ENCODE results near the gene C10orf120.

The C10orf120 gene

DNA sequence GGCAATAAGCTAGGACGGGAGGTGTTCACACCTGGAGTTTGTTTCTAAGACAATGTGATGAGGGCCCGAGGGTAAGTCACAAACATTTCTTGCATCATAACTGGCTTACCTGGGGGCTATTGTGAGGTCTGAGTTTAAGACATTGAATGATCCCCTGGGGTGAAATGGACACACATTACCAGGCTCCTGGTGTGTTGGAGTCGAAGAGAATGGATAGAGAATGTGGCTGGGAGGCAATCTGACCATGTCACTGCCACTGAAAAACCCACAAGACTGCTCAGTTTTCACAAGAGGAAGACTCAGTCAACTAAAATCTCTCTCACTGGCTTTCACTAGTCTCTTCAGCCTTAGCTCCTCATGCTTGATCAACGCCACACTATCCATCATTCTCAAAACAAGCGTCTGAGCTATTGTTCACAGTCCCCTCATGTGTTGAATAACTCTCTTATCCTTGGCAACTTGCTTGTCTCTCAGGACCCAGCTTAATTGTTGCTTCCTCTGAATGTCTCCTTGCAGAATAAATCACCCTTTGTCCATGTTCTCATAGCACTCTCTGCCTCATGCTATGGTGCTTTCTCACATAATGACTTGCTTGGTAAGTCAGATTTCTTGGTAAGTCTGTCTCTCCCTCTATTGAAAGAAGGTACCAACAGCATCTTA, at the start of gene C10orf120:
Gene C10orf120 (minus strand): TSS at position 51 of the 660 bp plus-strand sequence. CDS start 56 bp downstream, outside the sequence.
- no peak for DNase-seq

GRCh38 chr10:122748496-122748895, 48.9 kb upstream of the C10orf120 start:
- no peak for DNase-seq

- DNase-seq, result no peak
Observed at GRCh38 chr10:122746408-122746807, 46.8 kb upstream of the C10orf120 start.

- DNase-seq, result no peak
Observed at GRCh38 chr10:122744257-122744656, 44.6 kb upstream of the C10orf120 start.

DNA sequence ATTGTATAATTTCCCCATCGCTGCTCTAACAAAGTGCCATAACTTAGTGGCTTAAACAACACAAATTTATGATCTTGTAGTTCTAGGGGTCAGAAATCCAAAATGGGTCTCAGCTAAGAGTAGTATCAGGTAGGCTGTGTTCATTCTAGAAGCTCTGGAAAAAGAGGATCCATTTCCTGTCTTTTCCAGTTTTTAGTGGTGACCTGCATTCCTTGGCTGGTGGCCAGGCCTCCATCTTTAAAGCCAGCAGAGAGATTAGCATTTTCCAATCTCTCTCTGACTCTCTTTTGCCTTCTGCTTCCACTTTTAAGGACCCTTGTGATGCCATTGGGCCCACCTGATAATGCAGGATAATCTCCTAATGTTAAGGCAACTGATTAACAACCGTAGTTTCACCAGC, 41.0 kb upstream of the C10orf120 start:
- DNase-seq, result no peak

- DNase-seq, result no peak
Observed at GRCh38 chr10:122738031-122738430, 38.4 kb upstream of the C10orf120 start.

DNA sequence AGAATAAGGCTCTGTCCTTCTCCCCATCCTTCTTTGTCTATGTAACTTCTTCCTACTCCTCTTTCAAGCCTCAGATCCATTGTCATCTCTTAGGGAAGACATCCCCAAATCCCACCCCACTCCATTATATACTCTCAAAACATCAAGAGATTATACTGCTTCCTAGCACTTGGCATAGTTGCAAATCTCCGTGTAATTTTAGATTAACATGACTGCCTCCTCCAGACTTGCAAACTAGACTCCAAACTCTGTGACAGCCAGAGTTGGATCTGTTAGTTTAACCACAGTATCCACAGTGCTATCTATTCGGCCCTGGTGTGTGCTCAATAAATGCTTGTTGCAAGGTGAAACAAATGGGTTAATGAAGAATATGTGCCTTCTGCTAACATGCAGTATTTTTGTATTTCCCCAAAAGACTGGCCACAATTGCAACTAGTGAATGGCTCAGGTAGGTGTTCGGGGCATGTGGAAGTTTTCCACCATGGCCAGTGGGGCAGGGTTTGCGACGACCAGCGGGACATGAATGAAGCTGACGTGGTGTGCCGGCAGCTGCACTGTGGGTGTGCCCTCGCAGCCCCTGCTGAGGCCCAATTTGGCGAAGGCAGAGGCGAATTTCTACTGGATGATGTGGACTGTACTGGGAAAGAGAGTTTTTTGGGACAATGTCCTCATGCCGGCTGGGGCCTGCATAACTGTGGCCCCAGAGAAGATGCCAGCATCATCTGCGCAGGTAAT, 34.5 kb upstream of the C10orf120 start:
- DNase-seq, result no peak

DNA sequence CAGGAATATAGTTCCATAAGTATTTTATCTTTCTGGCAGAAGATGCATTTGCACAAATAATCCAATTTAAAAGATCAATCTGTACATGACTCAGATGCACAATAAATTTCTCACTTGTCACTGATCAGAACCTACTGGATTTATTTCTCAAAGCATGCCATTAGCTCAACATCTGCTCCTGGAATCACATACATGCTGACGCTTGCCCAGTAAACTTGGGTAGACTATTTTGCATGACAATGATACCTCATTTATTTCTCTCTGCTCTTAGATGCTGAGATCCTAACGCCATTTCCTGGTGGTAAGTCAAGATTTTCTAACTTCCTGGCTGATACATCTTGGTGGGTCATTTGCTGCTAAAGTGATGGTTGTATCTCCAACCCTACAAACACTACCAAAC, 33.8 kb upstream of the C10orf120 start:
- DNase-seq, result no peak

DNA sequence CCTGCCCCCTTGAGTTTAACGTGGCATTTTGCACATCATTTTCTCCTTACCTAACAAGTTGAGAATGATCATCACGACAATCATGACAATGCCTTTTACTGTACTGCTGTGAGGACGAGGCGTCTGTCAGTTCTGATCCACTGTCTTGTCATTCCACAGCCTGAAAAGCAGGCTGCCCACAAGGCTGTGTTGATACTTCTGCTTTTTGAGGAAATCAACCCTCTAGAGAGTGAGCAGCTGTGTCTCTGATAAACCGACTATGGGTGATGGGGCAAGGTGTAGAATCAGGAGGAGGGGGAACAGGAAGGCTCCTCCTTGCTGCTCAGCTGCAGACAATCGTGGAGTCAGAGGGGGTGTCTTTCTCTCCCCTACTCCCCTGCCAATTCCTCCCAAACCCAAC, 30.6 kb upstream of the C10orf120 start:
- no peak for DNase-seq

GRCh38 chr10:122729126-122729525, 29.5 kb upstream of the C10orf120 start:
- no peak for DNase-seq

- DNase-seq, result no peak
Observed at GRCh38 chr10:122727426-122727825, 27.8 kb upstream of the C10orf120 start.

DNA sequence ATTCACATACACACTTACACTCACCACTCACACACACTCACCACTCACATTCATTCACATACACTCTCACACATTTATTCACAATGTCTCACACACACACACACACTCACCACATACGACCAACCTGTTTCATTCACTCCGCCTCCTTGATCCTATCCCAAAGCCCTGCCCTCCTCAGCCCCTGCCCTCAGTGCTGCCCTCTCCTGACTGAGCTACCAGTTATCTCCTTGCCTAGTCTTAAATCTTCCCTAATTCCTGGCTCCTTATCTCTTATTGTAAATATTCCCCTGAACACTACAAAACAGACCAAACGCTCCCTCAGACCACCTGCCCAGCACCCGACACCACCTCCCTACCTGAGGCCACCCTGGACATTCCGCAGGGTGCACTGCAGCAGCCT, 26.1 kb upstream of the C10orf120 start:
- DNase-seq, result no peak

GRCh38 chr10:122725006-122725405, 25.4 kb upstream of the C10orf120 start:
- no peak for DNase-seq

DNA sequence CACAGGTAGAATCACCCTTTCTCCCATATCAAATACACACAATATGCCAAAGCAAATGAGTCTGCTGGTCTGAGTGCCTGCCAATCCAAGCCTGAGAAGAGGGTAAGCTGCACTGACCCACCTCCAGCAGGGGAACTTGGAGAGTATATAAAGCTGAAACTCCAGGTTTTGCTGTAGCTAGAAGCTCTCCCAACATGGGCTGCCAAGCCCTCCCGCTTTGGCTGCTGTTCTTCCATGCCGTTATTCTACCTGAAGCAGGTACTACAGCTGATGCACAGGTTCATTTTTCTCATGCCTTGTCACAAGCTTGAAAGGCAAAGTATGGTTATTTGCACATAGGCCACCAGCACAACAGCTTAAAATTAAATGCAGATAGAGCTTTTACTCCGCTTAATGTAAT, 21.5 kb upstream of the C10orf120 start:
- DNase-seq, result no peak

DNA sequence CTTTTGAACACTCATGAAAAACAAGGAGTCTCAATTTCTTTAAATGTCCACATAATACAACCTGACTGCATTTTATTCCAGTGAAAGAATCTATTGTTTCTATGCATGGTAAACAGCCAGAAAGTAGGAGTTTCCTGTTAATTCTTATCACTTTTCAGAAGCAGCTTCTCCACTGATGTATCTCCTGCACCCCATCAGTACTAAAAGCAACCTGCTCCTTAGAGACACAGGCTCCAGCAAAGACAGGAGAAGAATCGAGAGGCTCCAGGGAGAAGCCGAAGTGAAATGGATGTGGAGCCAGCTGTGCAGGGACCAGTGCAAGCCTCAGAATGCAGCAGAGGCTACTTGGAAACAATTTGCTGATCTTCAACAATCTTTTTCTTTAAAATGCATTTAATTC, 16.4 kb upstream of the C10orf120 start:
- DNase-seq, result no peak

- DNase-seq, result no peak
Observed at GRCh38 chr10:122715576-122715975, 15.9 kb upstream of the C10orf120 start.

DNA sequence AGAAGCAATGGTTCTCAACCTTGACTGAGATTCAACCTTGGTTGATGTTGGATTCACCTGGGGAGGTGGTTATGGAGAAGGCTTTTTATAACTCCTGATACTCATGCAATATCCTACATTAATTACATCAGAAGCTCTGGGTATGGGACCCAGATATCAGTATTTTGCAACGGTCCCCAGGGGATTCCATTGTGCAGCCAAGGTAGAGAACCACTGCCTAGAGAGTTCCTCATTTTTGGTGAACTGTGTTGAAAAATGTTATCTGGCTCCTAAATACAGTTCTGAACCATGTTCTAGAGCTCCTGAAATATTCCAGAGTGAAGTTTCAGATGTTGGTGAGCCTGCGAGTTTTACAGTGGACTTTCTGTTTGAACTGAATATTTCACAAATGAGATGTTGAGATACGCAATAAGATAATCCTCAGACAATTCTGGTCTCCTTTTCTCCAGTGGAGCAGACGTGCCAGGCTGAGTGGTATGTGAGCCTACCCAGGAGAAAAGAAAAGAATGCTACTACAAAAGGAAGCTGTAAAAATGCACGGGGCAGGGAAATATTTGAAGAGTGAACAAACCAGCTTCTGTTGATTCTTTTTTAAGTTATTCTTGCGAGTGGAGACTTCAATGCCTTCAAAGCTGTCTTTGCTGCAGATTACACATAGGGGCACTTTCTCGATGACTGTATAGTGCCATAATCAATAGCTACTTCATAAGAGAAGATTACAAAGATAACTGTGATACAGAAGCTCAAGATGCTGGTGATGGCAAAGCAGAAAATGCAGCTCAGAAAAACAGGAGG, 13.6 kb upstream of the C10orf120 start:
- DNase-seq, result no peak

DNA sequence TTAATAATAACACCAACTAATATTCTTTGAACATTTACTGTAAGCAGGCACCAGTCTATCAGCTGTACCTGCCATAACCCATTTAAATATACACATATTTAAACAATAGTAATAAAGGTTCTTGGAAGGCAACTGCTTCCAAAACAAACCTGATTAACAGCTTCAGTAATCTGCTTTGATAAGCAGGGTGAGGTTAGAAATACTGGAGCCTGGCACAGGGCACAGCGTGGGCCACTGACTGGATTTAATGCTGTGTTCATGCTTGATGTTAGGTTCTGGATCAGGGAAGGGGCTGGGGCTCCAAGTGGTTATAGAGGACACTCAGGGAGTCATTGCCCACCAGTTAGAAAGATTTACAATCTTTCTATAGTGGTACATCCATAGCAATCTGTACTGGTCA, 10.9 kb upstream of the C10orf120 start:
- no peak for DNase-seq

- DNase-seq, result no peak
Observed at GRCh38 chr10:122709971-122710370, 10.3 kb upstream of the C10orf120 start.

DNA sequence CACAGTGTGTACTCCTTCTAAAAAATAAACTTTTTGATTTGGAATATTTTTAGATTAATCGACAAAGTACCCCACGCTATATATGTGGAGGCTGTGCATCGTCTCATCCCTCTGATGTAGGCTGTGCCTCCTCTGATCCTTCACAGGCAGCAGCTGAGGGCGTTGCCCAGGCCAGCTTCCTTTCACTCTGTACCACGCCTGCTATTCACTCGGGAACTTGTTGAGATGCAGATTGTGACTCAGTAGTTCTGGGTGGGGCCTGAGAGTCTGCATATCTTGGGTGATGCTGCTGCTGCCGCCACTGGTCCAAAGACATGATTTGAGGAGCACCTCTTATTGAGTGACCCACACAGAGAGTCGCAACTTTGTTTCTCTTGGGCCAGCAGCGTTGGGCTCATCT, 7.9 kb upstream of the C10orf120 start:
- DNase-seq, result no peak

DNA sequence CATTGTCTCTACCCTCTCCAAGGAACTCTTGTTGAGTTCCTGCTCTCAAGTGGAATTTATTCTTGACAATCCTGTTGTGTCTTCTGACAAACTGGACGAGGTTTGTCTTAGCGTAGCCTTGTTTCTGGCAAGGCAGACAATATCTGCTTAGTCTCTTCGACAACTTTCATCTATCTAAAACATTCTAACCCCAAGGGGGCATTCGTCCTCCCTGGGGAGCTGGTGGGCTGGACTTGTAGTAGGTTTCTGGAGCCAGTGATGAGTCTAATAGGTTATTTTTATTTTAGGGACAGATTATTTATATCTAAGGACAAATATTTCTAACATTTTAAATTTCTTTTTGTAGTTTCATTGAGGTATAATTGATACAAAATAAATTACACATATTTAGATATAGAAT, 7.3 kb upstream of the C10orf120 start:
- no peak for DNase-seq

DNA sequence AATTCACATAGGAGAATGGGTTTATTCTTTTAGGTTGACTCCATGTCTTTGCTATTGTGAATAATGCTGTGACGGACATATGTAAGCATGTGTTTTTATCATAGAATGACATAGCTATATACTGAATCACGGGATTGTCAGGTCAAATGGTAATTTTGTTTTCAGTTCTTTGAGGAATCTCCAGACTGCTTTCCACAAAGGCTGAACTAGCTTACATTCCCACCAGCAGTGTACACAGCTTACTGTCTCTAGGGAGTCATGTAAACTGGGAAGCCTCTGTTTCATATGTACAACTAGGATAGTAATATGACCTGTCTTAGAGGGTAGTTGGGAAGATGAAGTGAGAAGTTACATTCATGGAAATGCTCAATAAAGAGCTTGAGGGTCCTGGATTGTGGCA, 6.8 kb upstream of the C10orf120 start:
- no peak for DNase-seq

DNA sequence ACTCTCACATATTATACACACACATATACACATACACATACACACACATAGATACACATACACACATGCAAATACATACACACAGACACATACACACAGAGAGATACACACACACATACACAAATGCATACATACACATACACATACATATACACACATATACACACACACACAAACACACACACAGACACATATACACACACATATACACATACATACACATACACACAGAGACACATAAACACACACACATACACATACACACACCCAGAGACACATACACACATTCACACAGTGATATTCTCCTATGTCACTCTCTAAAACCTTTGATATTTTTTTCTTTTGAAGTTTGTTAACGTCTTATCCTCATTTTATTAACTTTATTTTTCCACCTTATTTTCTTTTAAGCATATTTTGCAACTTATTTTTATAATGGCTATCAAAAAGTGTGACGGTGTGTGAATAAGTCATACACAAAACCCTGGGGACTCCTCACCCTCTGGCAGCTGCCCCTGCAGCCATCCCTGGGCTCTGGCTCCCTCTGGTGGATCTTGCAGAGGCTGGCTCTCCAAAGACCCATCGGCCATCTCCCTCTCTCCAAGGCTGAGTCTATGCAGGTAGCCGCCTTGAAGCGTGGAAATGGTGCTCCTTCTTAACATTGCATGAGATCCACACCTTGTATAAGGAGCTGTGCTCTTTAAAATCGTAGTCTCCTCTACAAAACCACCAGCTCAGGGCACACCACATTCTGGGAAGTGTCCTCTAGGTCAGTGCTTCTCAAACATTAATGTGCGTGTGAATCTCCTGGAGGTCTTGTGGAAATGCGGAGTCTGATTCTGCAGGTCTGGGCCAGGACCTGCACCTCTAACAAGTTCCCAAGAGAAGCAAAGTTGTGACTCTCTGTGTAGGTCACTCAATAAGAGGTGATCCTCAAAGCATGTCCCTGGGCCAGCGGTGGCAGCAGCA, 4.1 kb upstream of the C10orf120 start:
- DNase-seq, result peak; percentile 67
